Ascending aorta (tissue), 2 donors: ENCODE results near the gene ZNF532. TPM values are rescaled to one million over a fixed set of nuclear protein-coding genes. Genes with fewer than 3 reads are reported as not detected.

Experiments
- DNase-seq, 2 donors: peaks; one replicate each; pipeline ENCODE4 v3.0.0-alpha.2; 2019; ENCODE audit warnings: low spot score in 2 of 2
- H3K27ac ChIP-seq, 2 donors: fragments of 200-600 bp; sonication (generic); one replicate each; pipeline ENCODE4 v1.5.1; 2016 to 2017; ENCODE audit warnings: mild to moderate bottlenecking in 1 of 2
- H3K27me3 ChIP-seq: fragments of 200-600 bp; sonication (generic); one replicate; pipeline ENCODE4 v1.5.1; 2017
- H3K36me3 ChIP-seq, 2 donors: fragments of 200-600 bp; sonication (generic); one replicate each; pipeline ENCODE4 v1.5.1; 2016
- H3K4me1 ChIP-seq, 2 donors: fragments of 200-600 bp; sonication (generic); one replicate each; pipeline ENCODE4 v1.5.1; 2016 to 2017; ENCODE audit warnings: mild to moderate bottlenecking in 1 of 2
- H3K4me3 ChIP-seq, 2 donors: fragments of 200-600 bp; sonication (generic); one replicate each; pipeline ENCODE4 v1.5.1; 2016 to 2017; ENCODE audit warnings: mild to moderate bottlenecking in 1 of 2
- H3K9me3 ChIP-seq, 2 donors: fragments of 200-600 bp; sonication (generic); one replicate each; pipeline ENCODE4 v1.5.1; 2016
- intact Hi-C: fragments of 100-400 bp; cut with DNase I; formaldehyde crosslinking; loops from one replicate; pipeline ENCODE4 v1.15.1; 2023
- total RNA-seq: library from RNA; depleted of rRNA; stranded (reverse); fragments of >200 nt; gene quantifications from one replicate; pipeline ENCODE4 v1.1.0, GENCODE V29; 2016
- TF ChIP-seq, protein P1 (sequence below), 3 experiments: fragments of 200-600 bp in 2 of 3; fragments of 450-650 bp in 1 of 3; sonication (generic) in 2 of 3; IDR thresholded peaks; one replicate each; pipeline ENCODE4 v1.5.1; 2016 to 2019; ENCODE audit warnings: antibody characterized with exemption in 3 of 3, mild to moderate bottlenecking in 1 of 3, moderate library complexity in 1 of 3

Gene ZNF532
- total RNA-seq, 1 donor from 2014 or later = 161 TPM

DNA sequence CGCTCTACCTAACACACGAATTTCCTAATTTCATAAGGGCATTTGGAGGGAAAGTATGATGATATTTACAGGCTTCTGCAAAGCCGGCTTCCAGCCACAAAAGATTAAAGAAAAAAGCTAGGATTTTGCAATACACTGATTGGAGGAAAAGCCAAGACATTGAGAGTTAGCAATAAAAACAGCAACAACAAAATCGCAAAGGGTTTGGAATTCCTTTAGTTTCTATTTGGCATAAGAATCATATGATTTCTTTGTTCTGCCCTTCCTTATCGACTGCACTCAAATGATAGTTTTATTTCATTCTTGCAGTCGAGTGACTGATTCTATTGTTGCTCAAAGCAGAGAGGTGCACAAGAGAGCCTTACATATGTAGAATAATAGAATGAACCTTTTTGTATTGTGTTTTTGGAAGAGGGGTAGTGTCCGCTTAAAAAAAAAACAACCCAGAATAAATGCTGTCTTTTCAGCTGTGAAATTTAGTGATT is 3.9 kb upstream of the ZNF532 start:
- Histone ChIP-seq H3K27me3 (no peaks in the 10 kb centered on the region), H3K27ac (peak overlapping the region; percentile 99 to 100), H3K4me3 (peak overlapping the region in 1 of 2 donors; percentile 24), H3K9me3 (no peaks in the 10 kb centered on the region), H3K4me1 (peaks cover 7 to 54% of the 10 kb centered on the region in 2 donors), H3K36me3 (no peaks in the 10 kb centered on the region)
- TF ChIP-seq, protein P1, sequence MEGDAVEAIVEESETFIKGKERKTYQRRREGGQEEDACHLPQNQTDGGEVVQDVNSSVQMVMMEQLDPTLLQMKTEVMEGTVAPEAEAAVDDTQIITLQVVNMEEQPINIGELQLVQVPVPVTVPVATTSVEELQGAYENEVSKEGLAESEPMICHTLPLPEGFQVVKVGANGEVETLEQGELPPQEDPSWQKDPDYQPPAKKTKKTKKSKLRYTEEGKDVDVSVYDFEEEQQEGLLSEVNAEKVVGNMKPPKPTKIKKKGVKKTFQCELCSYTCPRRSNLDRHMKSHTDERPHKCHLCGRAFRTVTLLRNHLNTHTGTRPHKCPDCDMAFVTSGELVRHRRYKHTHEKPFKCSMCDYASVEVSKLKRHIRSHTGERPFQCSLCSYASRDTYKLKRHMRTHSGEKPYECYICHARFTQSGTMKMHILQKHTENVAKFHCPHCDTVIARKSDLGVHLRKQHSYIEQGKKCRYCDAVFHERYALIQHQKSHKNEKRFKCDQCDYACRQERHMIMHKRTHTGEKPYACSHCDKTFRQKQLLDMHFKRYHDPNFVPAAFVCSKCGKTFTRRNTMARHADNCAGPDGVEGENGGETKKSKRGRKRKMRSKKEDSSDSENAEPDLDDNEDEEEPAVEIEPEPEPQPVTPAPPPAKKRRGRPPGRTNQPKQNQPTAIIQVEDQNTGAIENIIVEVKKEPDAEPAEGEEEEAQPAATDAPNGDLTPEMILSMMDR (IDR thresholded peaks at IDR 0.05) = no peak
- intact Hi-C loops = loop anchor here (5.0 kb wide), 1 partner anchor 132 kb away; no protein-coding TSS in a partner anchor
- DNase-seq = no peak

DNA sequence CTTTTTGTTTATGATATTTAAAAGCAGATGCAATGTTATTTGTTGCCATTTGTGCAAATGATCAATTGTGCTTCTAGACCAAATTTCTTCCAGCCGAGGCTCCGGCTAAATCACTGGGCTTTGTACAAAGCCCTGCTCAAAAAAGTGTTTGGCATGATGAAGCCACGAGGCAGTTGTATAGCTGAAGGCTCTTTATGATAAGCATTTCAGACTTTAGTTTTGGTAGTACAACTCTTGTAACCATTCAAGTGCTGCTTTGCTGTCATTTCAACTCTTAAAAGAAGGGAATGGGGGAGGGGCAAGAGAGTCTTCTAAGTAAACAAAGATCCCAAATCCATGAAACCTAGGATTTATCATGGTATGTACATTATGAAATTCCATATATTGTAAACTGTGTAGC is 3.3 kb upstream of the ZNF532 start:
- Histone ChIP-seq H3K9me3 (no peaks in the 10 kb centered on the region), H3K27ac (peak overlapping the region; percentile 99 to 100), H3K27me3 (no peaks in the 10 kb centered on the region), H3K36me3 (peaks cover 0 to under 1% of the 10 kb centered on the region in 2 donors), H3K4me3 (peak overlapping the region in 1 of 2 donors; percentile 24), H3K4me1 (peaks cover 7 to 59% of the 10 kb centered on the region in 2 donors)
- TF ChIP-seq, protein P1 (IDR thresholded peaks at IDR 0.05) = no peak
- DNase-seq = no peak
- intact Hi-C loops = loop anchor here (5.0 kb wide), 1 partner anchor 131 kb away; no protein-coding TSS in a partner anchor

GRCh38 chr18:58861861-58862301 is 2.8 kb upstream of the ZNF532 start:
- H3K27me3 ChIP-seq = no peaks in the 10 kb centered on the region
- intact Hi-C loops = loop anchor here (5.0 kb wide), 1 partner anchor 130 kb away; no protein-coding TSS in a partner anchor
- peak overlapping the region; percentile 99 to 100 for H3K27ac ChIP-seq
- peaks cover 0 to 3% of the 10 kb centered on the region in 2 donors for H3K36me3 ChIP-seq
- H3K4me1 ChIP-seq = peaks cover 10 to 64% of the 10 kb centered on the region in 2 donors
- DNase-seq = no peak
- TF ChIP-seq, protein P1 (IDR thresholded peaks at IDR 0.05) = no peak
- H3K9me3 ChIP-seq = no peaks in the 10 kb centered on the region
- peak overlapping the region in 1 of 2 donors; percentile 69 for H3K4me3 ChIP-seq

GRCh38 chr18:58862356-58862755 is 2.3 kb upstream of the ZNF532 start:
- intact Hi-C loops = loop anchor here (5.0 kb wide), 1 partner anchor 130 kb away; no protein-coding TSS in a partner anchor
- peak overlapping the region; percentile 55 to 69 for H3K4me3 ChIP-seq
- no peak for DNase-seq
- TF ChIP-seq, protein P1 (IDR thresholded peaks at IDR 0.05) = no peak
- no peaks in the 10 kb centered on the region for H3K27me3 ChIP-seq
- H3K36me3 ChIP-seq = peaks cover 0 to 3% of the 10 kb centered on the region in 2 donors
- H3K4me1 ChIP-seq = peaks cover 14 to 69% of the 10 kb centered on the region in 2 donors
- H3K27ac ChIP-seq = peak overlapping the region; percentile 99 to 100
- no peaks in the 10 kb centered on the region for H3K9me3 ChIP-seq

DNA sequence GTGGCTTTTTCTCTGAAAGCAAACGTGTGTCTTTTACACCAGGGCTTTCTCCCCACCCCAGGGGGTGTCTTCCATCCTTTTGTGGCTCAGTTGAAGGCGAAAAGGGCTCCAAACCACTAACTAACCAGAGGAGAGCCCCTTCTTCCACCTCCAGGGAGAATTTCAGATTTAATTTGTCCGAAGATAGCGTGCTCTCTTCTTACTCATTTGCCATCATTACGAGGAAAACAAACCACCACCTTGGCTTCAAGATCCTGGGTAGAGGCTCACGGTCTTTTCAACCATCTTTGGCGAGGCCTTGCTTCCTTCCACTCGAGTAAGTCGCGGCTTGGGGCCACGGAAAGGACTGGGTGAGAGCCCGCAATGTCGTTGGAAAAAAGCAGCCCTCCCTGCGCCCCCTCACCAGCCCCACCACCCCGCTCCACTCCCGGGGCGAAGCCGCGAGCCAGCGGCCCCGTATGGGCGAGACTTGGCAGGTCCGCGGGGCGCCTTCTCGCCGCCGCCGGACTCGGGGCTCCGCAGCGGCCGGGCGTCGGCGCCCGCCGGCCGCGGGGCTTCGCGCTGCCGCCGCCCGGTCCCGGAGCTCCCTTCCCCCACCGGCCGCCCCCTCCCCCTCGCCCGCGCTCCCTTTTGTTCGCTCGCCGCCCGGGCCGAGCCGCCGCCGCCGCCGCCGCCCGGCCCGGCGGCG is 1.7 kb upstream of the ZNF532 start:
- no peak for DNase-seq
- intact Hi-C loops = loop anchor here (5.0 kb wide), 1 partner anchor 129 kb away; no protein-coding TSS in a partner anchor
- no peaks in the 10 kb centered on the region for H3K27me3 ChIP-seq
- peak overlapping the region; percentile 99 to 100 for H3K27ac ChIP-seq
- TF ChIP-seq, protein P1 (IDR thresholded peaks at IDR 0.05) = no peak
- H3K9me3 ChIP-seq = no peaks in the 10 kb centered on the region
- H3K4me1 ChIP-seq = peaks cover 16 to 71% of the 10 kb centered on the region in 2 donors
- peak overlapping the region; percentile 55 to 69 for H3K4me3 ChIP-seq
- peaks cover 0 to 3% of the 10 kb centered on the region in 2 donors for H3K36me3 ChIP-seq
